ENCODE data around the gene TMEM214. TPM values are rescaled to one million over a fixed set of nuclear protein-coding genes. Genes with fewer than 3 reads are reported as not detected.

The TMEM214 gene
- total RNA-seq, 1 experiment from 2014 or later, result 85.0 TPM

DNA sequence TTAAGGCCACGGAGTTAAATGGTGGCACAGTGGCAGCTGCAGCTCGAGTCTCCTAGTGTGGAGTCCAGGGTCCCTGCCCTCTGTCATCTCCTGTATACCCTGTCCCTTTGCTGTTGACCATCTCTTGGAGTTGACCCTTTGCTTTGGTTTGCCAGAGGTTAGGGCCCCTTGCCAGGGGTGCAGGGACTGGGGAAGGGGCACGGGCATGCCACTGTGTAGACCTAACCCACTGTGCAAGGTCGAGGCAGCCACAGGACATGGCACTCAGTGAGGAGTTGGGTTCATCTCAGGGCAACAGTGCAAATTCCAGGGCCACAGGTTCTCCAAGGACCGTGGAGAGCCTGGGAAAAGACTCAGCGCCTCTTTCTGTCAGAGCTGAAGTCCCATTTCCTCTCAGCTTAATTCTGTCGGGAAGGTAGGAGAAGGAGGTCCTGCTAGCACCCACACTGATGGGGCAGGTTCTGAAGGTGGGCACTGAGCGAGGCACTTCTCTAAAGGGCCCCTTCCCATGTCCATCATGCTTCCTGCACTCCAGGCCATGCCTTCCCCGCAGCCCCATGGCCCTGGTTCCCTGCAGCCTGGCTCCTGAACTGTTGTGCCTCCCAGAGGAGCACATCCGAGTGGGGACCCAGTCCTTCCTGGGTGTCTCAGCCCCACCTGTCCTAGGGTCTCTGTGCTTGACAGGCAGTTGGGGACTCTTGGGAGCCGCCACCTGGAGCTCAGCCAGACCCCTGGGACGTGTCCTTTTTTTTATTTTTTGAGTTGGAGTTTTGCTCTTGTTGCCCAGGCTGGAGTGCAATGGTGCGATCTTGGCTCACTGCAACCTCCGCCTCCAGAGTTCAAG lies 56.6 kb downstream of the TMEM214 start:
- Histone ChIP-seq H3K4me1 (peaks cover 22% of the 10 kb centered on the region), H3K27me3 (replicated peaks; ENCODE audit: control insufficient read depth, insufficient read depth, low read length) (no peaks in the 10 kb centered on the region), H3K9me3 (no peaks in the 10 kb centered on the region), H3K4me3 (ENCODE audit: low read depth, low read length) (no peak overlapping the region), H3K36me3 (ENCODE audit: control insufficient read depth, insufficient read depth, low read length) (no peaks in the 10 kb centered on the region)
- no peak overlapping the region for H3K4me3 Mint-ChIP-seq (ENCODE audit: unreplicated experiment)
- no peaks in the 10 kb centered on the region for H3K36me3 Mint-ChIP-seq (ENCODE audit: insufficient read depth, unreplicated experiment)
- no peaks in the 10 kb centered on the region for H3K27me3 Mint-ChIP-seq (ENCODE audit: insufficient read depth, unreplicated experiment)
- H3K27ac Mint-ChIP-seq (ENCODE audit: unreplicated experiment), result no peak overlapping the region
- DNase-seq, result no peak
- intact Hi-C loops (cut with micrococcal nuclease; ENCODE audit: unreplicated experiment), result no loop called here
- TF ChIP-seq CTCF (IDR thresholded peaks at IDR 0.05; ENCODE audit: insufficient read depth in 1 of 2, low read depth in 1 of 2, low read length in 1 of 2, severe bottlenecking in 1 of 2, unreplicated experiment in 1 of 2), result no peak
- POLR2A ChIA-PET, result no interaction called here
- BruUV-seq (replicated peaks), result no TSS peak
- no peaks in the 10 kb centered on the region for H3K9me3 Mint-ChIP-seq (ENCODE audit: unreplicated experiment)
- H3K4me1 Mint-ChIP-seq (ENCODE audit: low read depth, unreplicated experiment), result peaks cover 21% of the 10 kb centered on the region
- CTCF ChIA-PET, result interaction anchor here (0.6 kb wide), 1 partner anchor 549 kb away, joined by 6 read pairs; no protein-coding TSS in a partner anchor

Other genes starting within 250 kb of the TMEM214 start
- 38.4 and 39.9 TPM in 2 replicates for gene CENPA, start 246.9 kb upstream of the TMEM214 start, total RNA-seq (2022)
- 0.74 and 2.4 TPM in 2 replicates for gene DPYSL5, start 184.8 kb upstream of the TMEM214 start, total RNA-seq (2022)
- gene MAPRE3, start 62.3 kb upstream of the TMEM214 start, total RNA-seq (2022), result 4.9 and 5.7 TPM in 2 replicates
- gene AGBL5, start 18.7 kb downstream of the TMEM214 start, total RNA-seq (2022), result 31.4 and 34.1 TPM in 2 replicates
- 237 and 249 TPM in 2 replicates for gene OST4, start 38.7 kb downstream of the TMEM214 start, total RNA-seq (2022)
- gene EMILIN1, start 45.6 kb downstream of the TMEM214 start, total RNA-seq (2022), result 0.30 and 0.43 TPM in 2 replicates
- gene KHK, start 53.8 kb downstream of the TMEM214 start, total RNA-seq (2022), result 7.9 and 9.3 TPM in 2 replicates
- 4.4 and 5.0 TPM in 2 replicates for gene CGREF1, start 86.2 kb downstream of the TMEM214 start, total RNA-seq (2022)
- gene ABHD1, start 90.8 kb downstream of the TMEM214 start, total RNA-seq (2022), result 0.18 and 0.23 TPM in 2 replicates
- 62.5 and 65.3 TPM in 2 replicates for gene PREB, start 101.7 kb downstream of the TMEM214 start, total RNA-seq (2022)
- gene PRR30, start 106.4 kb downstream of the TMEM214 start, total RNA-seq (2022), result not detected in 2 replicates
- gene TCF23, start 116.0 kb downstream of the TMEM214 start, total RNA-seq (2022), result not detected in 2 replicates
- 150 and 157 TPM in 2 replicates for gene ATRAID, start 179.1 kb downstream of the TMEM214 start, total RNA-seq (2022)
- 93.7 and 98.2 TPM in 2 replicates for gene SLC5A6, start 179.3 kb downstream of the TMEM214 start, total RNA-seq (2022)
- gene CAD, start 184.4 kb downstream of the TMEM214 start, total RNA-seq (2022), result 86.4 and 103 TPM in 2 replicates
- gene SLC30A3, start 230.1 kb downstream of the TMEM214 start, total RNA-seq (2022), result 3.9 and 4.3 TPM in 2 replicates
- gene DNAJC5G, start 242.5 kb downstream of the TMEM214 start, total RNA-seq (2022), result 0.25 and 0.51 TPM in 2 replicates
- gene TRIM54, start 249.5 kb downstream of the TMEM214 start, total RNA-seq (2022), result 0.25 TPM in 1 of 2 replicates, not detected in the other

All from Caco-2 (cell line).